HepG2 (cell line): ENCODE data around the gene GRB10. TPM values are rescaled to one million over a fixed set of nuclear protein-coding genes. Genes with fewer than 3 reads are reported as not detected.

Experiments
- ATAC-seq: fragments of 200-7000 bp; cut with Tn5 transposase; 3 replicates; pipeline ENCODE4 v1.9.1; 2020; ENCODE audit warnings: mild to moderate bottlenecking, moderate library complexity
- BruUV-seq: library from RNA; stranded (reverse); fragments of 400-500 nt; replicated peaks from 2 replicates; lab custom pipeline; 2021; lab: Mats Ljungman, UMichigan
- CTCF ChIA-PET: fragments of 300-600 bp; formaldehyde crosslinking; extraction: SDS; loops from one replicate; lab custom pipeline; 2021; ENCODE audit warnings: low total read pairs, inconsistent platforms, low intra/inter-chr PET ratio; lab: Yijun Ruan, JAX
- POLR2A ChIA-PET: fragments of 350-600 bp; sonication (Branson Sonifier 250); formaldehyde crosslinking; loops from one replicate; lab custom pipeline; 2020; ENCODE audit warnings: antibody characterized with exemption, inconsistent platforms; lab: Yijun Ruan, JAX
- DNase-seq: peaks from one replicate; pipeline ENCODE4 v3.0.0-alpha.2; 2015; ENCODE audit warnings: low spot score
- FAIRE-seq: peaks from 3 replicates; lab custom pipeline; 2011; peaks lifted over from hg19 to GRCh38; lab: Jason Lieb, UNC
- H2AFZ ChIP-seq: one replicate; pipeline ENCODE4 v1.6.1; 2011; ENCODE audit warnings: low read length, inconsistent platforms
- H3K27ac ChIP-seq: fragments of 300-600 bp; 3 replicates; pipeline ENCODE4 v1.8.0; 2011; ENCODE audit warnings: mixed run types, mild to moderate bottlenecking, mixed read lengths, low read length, inconsistent platforms; ENCODE audit not compliant: insufficient read depth; ENCODE audit errors: extremely low read length
- H3K27me3 ChIP-seq, 2 experiments: fragments of 200-600 bp in 1 of 2; 2 replicates in 1 of 2; 3 replicates in 1 of 2; pipeline versions ENCODE4 v1.6.0 to v1.8.0; 2011; ENCODE audit warnings: low read length in 2 of 2, mild to moderate bottlenecking in 2 of 2, moderate library complexity in 2 of 2, inconsistent platforms in 1 of 2; ENCODE audit not compliant: insufficient read depth in 2 of 2, control insufficient read depth in 1 of 2
- H3K36me3 ChIP-seq, 2 experiments: fragments of 200-600 bp in 1 of 2; replicated peaks in 1 of 2; 2 replicates in 1 of 2; 3 replicates in 1 of 2; pipeline versions ENCODE4 v1.5.1 to v1.8.0; 2011; ENCODE audit warnings: low read length in 2 of 2, inconsistent platforms in 1 of 2; ENCODE audit not compliant: insufficient read depth in 2 of 2, control insufficient read depth in 1 of 2
- H3K4me1 ChIP-seq: 2 replicates; pipeline ENCODE4 v1.5.1; 2012; ENCODE audit warnings: low read length, inconsistent platforms; ENCODE audit not compliant: insufficient read depth
- H3K4me2 ChIP-seq: 2 replicates; pipeline ENCODE4 v1.6.0; 2011; ENCODE audit warnings: low read depth, low read length, inconsistent platforms
- H3K4me3 ChIP-seq, 3 experiments: fragments of 200-600 bp in 1 of 3; sonication (generic), shearing (Covaris generic) in 1 of 3; replicated peaks in 1 of 3; 2 replicates each; pipeline ENCODE4 v1.5.1; 2011 to 2016; ENCODE audit warnings: low read length in 3 of 3, inconsistent platforms in 2 of 3, low read depth in 2 of 3, mild to moderate bottlenecking in 2 of 3, control low read depth in 1 of 3, mixed read lengths in 1 of 3; ENCODE audit not compliant: insufficient read depth in 1 of 3
- H3K79me2 ChIP-seq: one replicate; pipeline ENCODE4 v1.6.1; 2011; ENCODE audit warnings: low read length, inconsistent platforms; ENCODE audit not compliant: insufficient read depth
- H3K9ac ChIP-seq: 2 replicates; pipeline ENCODE4 v1.6.0; 2011; ENCODE audit warnings: mild to moderate bottlenecking, low read depth, low read length, inconsistent platforms; ENCODE audit not compliant: insufficient read depth
- H3K9me3 ChIP-seq: 2 replicates; pipeline ENCODE4 v1.5.1; 2012; ENCODE audit warnings: mild to moderate bottlenecking, low read length
- H4K20me1 ChIP-seq: 2 replicates; pipeline ENCODE4 v1.6.0; 2011; ENCODE audit warnings: inconsistent platforms, mild to moderate bottlenecking, low read length, moderate library complexity; ENCODE audit not compliant: insufficient read depth
- ATF2 ChIP-seq: sonication (generic); formaldehyde crosslinking; IDR thresholded peaks from 2 replicates; pipeline ENCODE4 v1.4.0; 2020; ENCODE audit warnings: missing genetic modification reagents
- CREB3 ChIP-seq: sonication (generic); formaldehyde crosslinking; IDR thresholded peaks from 2 replicates; pipeline ENCODE4 v1.5.0; 2020; ENCODE audit warnings: missing genetic modification reagents
- FOXJ3 ChIP-seq: sonication (generic); formaldehyde crosslinking; IDR thresholded peaks from 2 replicates; pipeline ENCODE4 v1.4.0; 2020; ENCODE audit warnings: missing genetic modification reagents, mild to moderate bottlenecking, borderline replicate concordance
- HNRNPLL ChIP-seq: fragments of 200-400 bp; formaldehyde crosslinking; IDR thresholded peaks from 2 replicates; pipeline ENCODE4 v1.6.1; 2017; ENCODE audit warnings: mild to moderate bottlenecking, low read depth, low read length; ENCODE audit not compliant: poor library complexity, severe bottlenecking
- MEIS2 ChIP-seq: sonication (generic); formaldehyde crosslinking; IDR thresholded peaks from 2 replicates; pipeline ENCODE4 v1.9.0; 2021; ENCODE audit warnings: mild to moderate bottlenecking, missing genetic modification reagents
- MTF1 ChIP-seq: sonication (generic); formaldehyde crosslinking; IDR thresholded peaks from 2 replicates; pipeline ENCODE4 v1.5.0; 2020; ENCODE audit warnings: missing genetic modification reagents
- NONO ChIP-seq, 2 experiments: fragments of 450-650 bp in 1 of 2; sonication (generic) in 1 of 2; formaldehyde crosslinking in 1 of 2; IDR thresholded peaks in 1 of 2; conservative IDR thresholded peaks in 1 of 2; 2 replicates each; pipeline versions ENCODE4 v1.6.1 to v1.8.0; 2017 to 2022; ENCODE audit warnings: mild to moderate bottlenecking in 1 of 2, missing genetic modification reagents in 1 of 2, moderate library complexity in 1 of 2
- REL ChIP-seq: sonication (generic); formaldehyde crosslinking; conservative IDR thresholded peaks from 2 replicates; pipeline ENCODE4 v1.8.0; 2022; ENCODE audit warnings: mild to moderate bottlenecking, missing genetic modification reagents, moderate library complexity
- YY1 ChIP-seq: IDR thresholded peaks from 2 replicates; pipeline ENCODE4 v1.6.1; 2011; ENCODE audit warnings: low read length, low read depth, moderate library complexity, mild to moderate bottlenecking; ENCODE audit not compliant: insufficient read depth, insufficient replicate concordance
- ZNF225 ChIP-seq: sonication (generic); formaldehyde crosslinking; IDR thresholded peaks from 2 replicates; pipeline ENCODE4 v1.4.0; 2020; ENCODE audit warnings: mild to moderate bottlenecking, missing genetic modification reagents
- ZNF383 ChIP-seq: sonication (generic); formaldehyde crosslinking; IDR thresholded peaks from 2 replicates; pipeline ENCODE4 v1.4.0; 2020; ENCODE audit warnings: missing genetic modification reagents, mild to moderate bottlenecking, borderline replicate concordance
- ZNF704 ChIP-seq: sonication (generic); formaldehyde crosslinking; IDR thresholded peaks from 2 replicates; pipeline ENCODE4 v1.8.1; 2023; ENCODE audit warnings: mild to moderate bottlenecking, inconsistent platforms, moderate library complexity, missing genetic modification reagents, borderline replicate concordance
- ZSCAN21 ChIP-seq: sonication (generic); formaldehyde crosslinking; IDR thresholded peaks from 2 replicates; pipeline ENCODE4 v1.8.0; 2022; ENCODE audit warnings: mild to moderate bottlenecking, missing genetic modification reagents, moderate library complexity, borderline replicate concordance
- WGBS: methylation state at CpG from one replicate; pipeline ENCODE4 v1.1.6; 2017; ENCODE audit warnings: low lambda C conversion rate; 5-methylcytosine and 5-hydroxymethylcytosine counted together
- in situ Hi-C: cut with HindIII; loops from 2 replicates; pipeline ENCODE4 v1.10.0; 2017; ENCODE audit warnings: low pct_unique_long_range_greater_than_20kb; ENCODE audit not compliant: extremely low pct_ligation_motif_present
- intact Hi-C: fragments of 100-400 bp; cut with micrococcal nuclease; formaldehyde crosslinking; loops from one replicate; pipeline ENCODE4 v1.10.0; 2022; ENCODE audit not compliant: unreplicated experiment
- polyA plus RNA-seq, 8 experiments: library from polyadenylated mRNA; depleted of rRNA in 3 of 8; stranded (reverse) in 7 of 8; unstranded in 1 of 8; fragments of >200 nt; fragmentation: Illumina TruSeq in 4 of 8; extraction: Trizol in 4 of 8; gene quantifications; 2 replicates each; pipeline versions ENCODE4 v1.2.1 to v1.2.3, GENCODE V29; 2011 to 2016; ENCODE audit warnings: low read depth in 4 of 8, missing spikeins in 1 of 8, mixed read lengths in 1 of 8; ENCODE audit not compliant: insufficient read depth in 1 of 8
- total RNA-seq, 5 experiments: library from RNA; depleted of rRNA; stranded (reverse); fragments of >200 nt; fragmentation: Illumina TruSeq; extraction: Trizol; gene quantifications; 2 replicates each; pipeline ENCODE4 v1.2.3, GENCODE V29; 2016; ENCODE audit warnings: low read depth in 1 of 5

Gene GRB10
- total and polyA plus RNA-seq, 2 of the 13 experiments (the other 11 are each of a cell fraction or from before 2014, with no cell fraction given), result 4.0 to 6.8 TPM

DNA sequence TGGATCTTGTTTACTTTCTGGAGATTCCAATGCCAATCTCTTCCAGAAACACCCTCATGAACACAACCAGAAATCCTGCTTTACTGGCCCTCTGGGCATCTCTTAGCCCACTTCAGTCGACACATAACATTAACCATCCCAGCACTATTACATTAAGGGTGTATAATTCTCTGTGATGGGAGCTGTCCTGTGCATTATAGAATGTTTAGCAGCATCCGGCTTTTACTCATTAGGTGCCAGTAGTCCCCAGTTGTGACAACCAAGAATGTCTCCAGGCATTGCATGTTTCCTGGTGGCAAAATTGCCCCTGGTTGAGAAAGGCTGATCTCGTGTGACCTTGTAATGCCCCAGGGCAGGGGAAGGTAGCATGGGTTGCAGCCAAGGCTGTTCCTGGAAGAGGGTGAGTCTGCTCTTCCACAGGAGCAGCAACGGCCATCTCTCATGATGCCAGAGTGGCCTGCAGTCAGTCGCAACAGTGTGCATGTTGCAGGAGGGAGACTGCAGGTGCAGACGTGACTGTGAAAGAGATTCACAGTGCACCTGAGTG, 214.9 kb downstream of the GRB10 start (continued):
- TF ChIP-seq NONO (IDR thresholded peaks at IDR 0.05) (no peak), NONO (CRISPR knock-in tag; conservative IDR thresholded peaks at IDR 0.05) (no peak), ZNF704 (CRISPR knock-in tag) (no peak), ZNF383 (no peak), FOXJ3 (CRISPR knock-in tag) (no peak), ZNF225 (CRISPR knock-in tag) (no peak)

GRCh38 chr7:50565977-50566376, 216.7 kb downstream of the GRB10 start:
- Histone ChIP-seq H3K27ac (peak overlapping the region; percentile 83), H3K36me3 (no peaks in the 10 kb centered on the region), H3K4me1 (peaks cover 53% of the 10 kb centered on the region), H3K4me3 (peak overlapping the region in 2 of 3 experiments; percentile 58 to 68; a peak in 2 of 6 replicates), H4K20me1 (no peaks in the 10 kb centered on the region), H3K9me3 (no peaks in the 10 kb centered on the region), H2AFZ (no peak overlapping the region), H3K79me2 (peaks cover 14% of the 10 kb centered on the region), H3K27me3 (no peaks in the 10 kb centered on the region), H3K4me2 (peak overlapping the region; percentile 87), H3K9ac (no peak overlapping the region)
- ChIA-PET CTCF (no interaction called here), POLR2A (interaction anchor here (0.6 to 2.5 kb wide), 14 partner anchors 8 to 124 kb away, joined by 3 to 28 read pairs (median 8); no protein-coding TSS in a partner anchor)
- no peak for TF ChIP-seq REL (CRISPR knock-in tag)
- no peak for TF ChIP-seq MEIS2 (CRISPR knock-in tag)
- no peak for TF ChIP-seq HNRNPLL
- no peak for TF ChIP-seq YY1
- TF ChIP-seq MTF1, result no peak
- no peak for TF ChIP-seq ATF2
- TF ChIP-seq ZSCAN21 (CRISPR knock-in tag), result no peak
- TF ChIP-seq CREB3 (CRISPR knock-in tag), result no peak
- ATAC-seq (peak; percentile 26), FAIRE-seq (peak; percentile 32), DNase-seq (no peak)
- intact Hi-C loops (no loop called here), in situ Hi-C loops (no loop called here)
- no TSS peak for BruUV-seq
- WGBS, result 45% methylated on average over 4 of the region's 5 CpGs
